ENCODE data around the gene WDR33. TPM values are rescaled to one million over a fixed set of nuclear protein-coding genes. Genes with fewer than 3 reads are reported as not detected.
A peak's percentile ranks its signal among the peaks of the same experiment; 100 is the strongest.
"Not testable (repeated sequence)": the region's sequence is repeated elsewhere in the genome, so short reads cannot be mapped to it uniquely, and the experiment has no call there.

Gene WDR33
- 22.9 and 28.8 TPM in 2 replicates for total RNA-seq
- 16.0 TPM for polyA plus RNA-seq (2012)

GRCh38 chr2:127810619-127811396 is at the start of gene WDR33:
Gene WDR33 (minus strand): TSS chr2:127811171. CDS start chr2:127770981, 40,190 bp downstream.
- peak; percentile 90 for DNase-seq (ENCODE audit: low read depth)

GRCh38 chr2:127860130-127860529 is 49.2 kb upstream of the WDR33 start:
- no peak for DNase-seq (ENCODE audit: low read depth)

- DNase-seq (ENCODE audit: low read depth): peak; percentile 43
Measured at GRCh38 chr2:127859712-127860085, 48.7 kb upstream of the WDR33 start.

GRCh38 chr2:127857265-127857808 is 46.4 kb upstream of the WDR33 start:
- DNase-seq (ENCODE audit: low read depth): peak; percentile 68

GRCh38 chr2:127853671-127854070 is 42.7 kb upstream of the WDR33 start:
- DNase-seq (ENCODE audit: low read depth): no peak

- DNase-seq (ENCODE audit: low read depth): no peak
Measured at GRCh38 chr2:127852388-127852787, 41.4 kb upstream of the WDR33 start.

- DNase-seq (ENCODE audit: low read depth): no peak
Measured at GRCh38 chr2:127847931-127848330, 37.0 kb upstream of the WDR33 start.

- no peak for DNase-seq (ENCODE audit: low read depth)
Measured at GRCh38 chr2:127844973-127845372, 34.0 kb upstream of the WDR33 start.

- DNase-seq (ENCODE audit: low read depth): peak; percentile 67
Measured at GRCh38 chr2:127843677-127844076, 32.7 kb upstream of the WDR33 start.

- DNase-seq (ENCODE audit: low read depth): no peak
Measured at GRCh38 chr2:127841466-127842178, 30.7 kb upstream of the WDR33 start.

- DNase-seq (ENCODE audit: low read depth): no peak
Measured at GRCh38 chr2:127840893-127841292, 29.9 kb upstream of the WDR33 start.

GRCh38 chr2:127834951-127835350 is 24.0 kb upstream of the WDR33 start:
- DNase-seq (ENCODE audit: low read depth): no peak

GRCh38 chr2:127829845-127830246 is 18.9 kb upstream of the WDR33 start:
- no peak for DNase-seq (ENCODE audit: low read depth)

GRCh38 chr2:127826708-127827107 is 15.7 kb upstream of the WDR33 start:
- DNase-seq (ENCODE audit: low read depth): not testable (repeated sequence)

GRCh38 chr2:127826047-127826446 is 15.1 kb upstream of the WDR33 start:
- no peak for DNase-seq (ENCODE audit: low read depth)

- DNase-seq (ENCODE audit: low read depth): no peak
Measured at GRCh38 chr2:127820080-127820668, 9.2 kb upstream of the WDR33 start.

- no peak for DNase-seq (ENCODE audit: low read depth)
Measured at GRCh38 chr2:127818794-127819425, 7.9 kb upstream of the WDR33 start.

GRCh38 chr2:127818241-127818640 is 7.3 kb upstream of the WDR33 start:
- DNase-seq (ENCODE audit: low read depth): no peak

- DNase-seq (ENCODE audit: low read depth): no peak
Measured at GRCh38 chr2:127814677-127815076, 3.7 kb upstream of the WDR33 start.

GRCh38 chr2:127812441-127812840 is 1.5 kb upstream of the WDR33 start:
- not testable (repeated sequence) for DNase-seq (ENCODE audit: low read depth)

All from myocyte (in vitro differentiated cells).